ENCODE results near the gene CHPF.

CHPF gene

DNA sequence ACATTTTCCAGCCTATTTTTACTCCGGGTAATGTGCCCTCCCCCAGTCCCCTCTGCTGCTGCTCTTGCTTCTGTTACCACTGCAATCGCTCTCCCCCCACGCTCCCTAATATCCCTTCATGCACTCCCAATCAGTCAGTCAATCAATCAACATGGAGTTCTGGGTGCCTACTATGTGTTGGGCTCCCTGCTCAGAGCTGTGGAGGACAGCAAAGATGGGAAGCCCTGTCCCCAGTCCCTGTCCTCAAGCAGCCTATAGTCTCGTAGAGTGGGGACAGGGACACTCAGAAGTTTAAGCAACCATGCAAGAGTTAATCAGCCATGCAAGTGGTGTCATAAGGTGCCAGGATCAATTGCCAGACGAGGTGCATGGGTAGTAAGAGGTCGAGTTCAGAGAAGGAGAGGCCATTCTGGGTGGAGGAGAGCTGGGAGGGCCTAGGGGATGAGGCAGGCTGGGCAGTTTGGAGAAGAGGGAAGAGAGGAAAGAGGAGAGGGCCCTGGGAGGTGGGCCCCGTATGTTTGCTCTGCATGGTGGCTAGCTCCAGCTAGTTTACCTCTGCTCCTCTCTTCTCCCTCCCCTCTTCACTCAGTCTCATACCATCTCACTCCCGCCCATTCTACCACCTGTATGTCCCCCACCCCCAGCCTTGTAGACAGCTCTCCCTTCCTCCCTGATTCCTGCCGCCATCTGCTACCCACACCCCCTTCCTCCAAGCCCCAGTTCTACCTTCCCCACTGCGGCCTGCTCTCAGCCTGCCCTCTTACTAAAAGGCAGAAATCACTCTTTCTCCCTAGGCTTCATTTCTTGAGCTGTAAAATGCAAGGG lies 25.4 kb downstream of the CHPF start:
- TF ChIP-seq, protein P1, sequence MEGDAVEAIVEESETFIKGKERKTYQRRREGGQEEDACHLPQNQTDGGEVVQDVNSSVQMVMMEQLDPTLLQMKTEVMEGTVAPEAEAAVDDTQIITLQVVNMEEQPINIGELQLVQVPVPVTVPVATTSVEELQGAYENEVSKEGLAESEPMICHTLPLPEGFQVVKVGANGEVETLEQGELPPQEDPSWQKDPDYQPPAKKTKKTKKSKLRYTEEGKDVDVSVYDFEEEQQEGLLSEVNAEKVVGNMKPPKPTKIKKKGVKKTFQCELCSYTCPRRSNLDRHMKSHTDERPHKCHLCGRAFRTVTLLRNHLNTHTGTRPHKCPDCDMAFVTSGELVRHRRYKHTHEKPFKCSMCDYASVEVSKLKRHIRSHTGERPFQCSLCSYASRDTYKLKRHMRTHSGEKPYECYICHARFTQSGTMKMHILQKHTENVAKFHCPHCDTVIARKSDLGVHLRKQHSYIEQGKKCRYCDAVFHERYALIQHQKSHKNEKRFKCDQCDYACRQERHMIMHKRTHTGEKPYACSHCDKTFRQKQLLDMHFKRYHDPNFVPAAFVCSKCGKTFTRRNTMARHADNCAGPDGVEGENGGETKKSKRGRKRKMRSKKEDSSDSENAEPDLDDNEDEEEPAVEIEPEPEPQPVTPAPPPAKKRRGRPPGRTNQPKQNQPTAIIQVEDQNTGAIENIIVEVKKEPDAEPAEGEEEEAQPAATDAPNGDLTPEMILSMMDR (IDR thresholded peaks at IDR 0.05; ENCODE audit: insufficient read depth, low read length, poor library complexity, severe bottlenecking): no peak
- Histone ChIP-seq H3K36me3 (ENCODE audit: control insufficient read depth, insufficient read depth, low read length) (no peaks in the 10 kb centered on the region), H3K27me3 (replicated peaks; ENCODE audit: control insufficient read depth, insufficient read depth, low read length) (peaks cover 3% of the 10 kb centered on the region), H3K4me3 (replicated peaks; ENCODE audit: low read depth, low read length) (no peak overlapping the region)
- no peak for DNase-seq (ENCODE audit: extremely low read depth, insufficient read length)

DNA sequence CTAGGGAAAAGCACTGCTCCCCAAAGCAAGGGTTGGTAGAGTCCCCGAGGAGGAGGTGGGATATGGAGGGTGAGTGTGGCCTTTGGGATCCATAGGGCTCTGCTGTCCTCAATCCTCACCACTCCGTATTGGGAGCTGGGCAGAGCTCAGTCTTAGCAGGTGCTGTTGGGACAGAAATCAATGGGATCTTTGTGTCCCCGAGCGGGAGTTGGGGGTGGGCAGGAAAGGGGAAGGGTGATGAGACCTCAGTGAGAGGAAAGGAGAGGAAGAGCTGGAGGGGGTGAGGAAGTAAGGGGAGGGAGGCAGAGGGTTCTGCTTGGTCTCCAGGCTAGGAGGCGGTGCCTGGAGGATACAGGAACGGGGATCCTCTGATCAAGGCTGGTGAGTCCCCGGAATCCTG lies 26.7 kb downstream of the CHPF start:
- H3K27me3 ChIP-seq (replicated peaks; ENCODE audit: control insufficient read depth, insufficient read depth, low read length): peaks cover 3% of the 10 kb centered on the region
- TF ChIP-seq, protein P1 (IDR thresholded peaks at IDR 0.05; ENCODE audit: insufficient read depth, low read length, poor library complexity, severe bottlenecking): no peak
- H3K36me3 ChIP-seq (ENCODE audit: control insufficient read depth, insufficient read depth, low read length): no peaks in the 10 kb centered on the region
- no peak for DNase-seq (ENCODE audit: extremely low read depth, insufficient read length)
- no peak overlapping the region for H3K4me3 ChIP-seq (replicated peaks; ENCODE audit: low read depth, low read length)

DNA sequence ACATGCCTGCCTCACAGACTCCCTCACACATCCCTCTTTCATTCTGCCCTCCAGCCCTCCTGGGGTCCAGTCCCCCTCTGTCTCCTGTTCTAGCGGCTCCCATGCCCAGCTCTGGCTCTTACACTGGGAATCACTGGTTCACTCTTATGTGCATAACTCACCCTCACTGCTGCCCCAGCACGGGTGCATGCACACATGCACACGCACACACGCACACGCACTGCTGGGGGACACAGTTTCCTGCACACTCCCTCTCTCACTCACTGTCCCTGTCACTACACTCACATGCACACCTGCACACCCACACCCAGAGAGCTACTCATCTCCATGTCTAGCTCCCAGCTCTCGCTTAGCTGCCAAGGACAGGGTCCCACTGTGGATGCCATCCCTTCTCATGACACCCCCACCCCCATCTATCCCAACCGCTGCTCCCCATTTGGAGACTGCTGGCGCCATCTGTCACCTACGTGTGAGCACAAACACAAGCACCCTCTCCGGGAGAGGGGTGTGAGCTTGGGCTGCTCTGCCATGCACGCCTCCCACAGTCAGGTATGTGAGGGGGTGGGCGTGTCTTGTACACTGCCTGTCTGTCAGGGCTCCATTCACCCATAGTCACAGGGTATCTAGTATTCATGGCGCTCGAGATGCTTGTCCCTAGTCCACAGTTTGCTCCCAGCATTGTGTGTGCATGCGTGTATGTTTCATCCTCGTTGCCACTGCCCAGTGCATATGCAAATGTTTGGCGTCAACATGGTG lies 27.6 kb downstream of the CHPF start:
- TF ChIP-seq, protein P1 (IDR thresholded peaks at IDR 0.05; ENCODE audit: insufficient read depth, low read length, poor library complexity, severe bottlenecking): no peak
- no peaks in the 10 kb centered on the region for H3K36me3 ChIP-seq (ENCODE audit: control insufficient read depth, insufficient read depth, low read length)
- DNase-seq (ENCODE audit: extremely low read depth, insufficient read length): no peak
- no peak overlapping the region for H3K4me3 ChIP-seq (replicated peaks; ENCODE audit: low read depth, low read length)
- peaks cover 5% of the 10 kb centered on the region for H3K27me3 ChIP-seq (replicated peaks; ENCODE audit: control insufficient read depth, insufficient read depth, low read length)

DNA sequence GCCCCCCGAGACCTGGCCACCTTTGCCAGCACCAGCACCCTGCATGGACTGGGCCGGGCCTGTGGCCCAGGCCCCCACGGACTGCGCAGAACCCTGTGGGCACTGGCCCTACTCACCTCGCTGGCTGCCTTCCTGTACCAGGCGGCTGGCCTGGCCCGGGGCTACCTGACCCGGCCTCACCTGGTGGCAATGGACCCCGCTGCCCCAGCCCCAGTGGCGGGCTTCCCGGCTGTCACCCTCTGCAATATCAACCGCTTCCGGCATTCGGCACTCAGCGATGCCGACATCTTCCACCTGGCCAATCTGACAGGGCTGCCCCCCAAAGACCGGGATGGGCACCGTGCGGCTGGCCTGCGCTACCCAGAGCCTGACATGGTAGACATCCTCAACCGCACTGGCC lies 28.8 kb downstream of the CHPF start:
- no peak overlapping the region for H3K4me3 ChIP-seq (replicated peaks; ENCODE audit: low read depth, low read length)
- no peak for DNase-seq (ENCODE audit: extremely low read depth, insufficient read length)
- H3K36me3 ChIP-seq (ENCODE audit: control insufficient read depth, insufficient read depth, low read length): no peaks in the 10 kb centered on the region
- peaks cover 4% of the 10 kb centered on the region for H3K27me3 ChIP-seq (replicated peaks; ENCODE audit: control insufficient read depth, insufficient read depth, low read length)
- TF ChIP-seq, protein P1 (IDR thresholded peaks at IDR 0.05; ENCODE audit: insufficient read depth, low read length, poor library complexity, severe bottlenecking): no peak

DNA sequence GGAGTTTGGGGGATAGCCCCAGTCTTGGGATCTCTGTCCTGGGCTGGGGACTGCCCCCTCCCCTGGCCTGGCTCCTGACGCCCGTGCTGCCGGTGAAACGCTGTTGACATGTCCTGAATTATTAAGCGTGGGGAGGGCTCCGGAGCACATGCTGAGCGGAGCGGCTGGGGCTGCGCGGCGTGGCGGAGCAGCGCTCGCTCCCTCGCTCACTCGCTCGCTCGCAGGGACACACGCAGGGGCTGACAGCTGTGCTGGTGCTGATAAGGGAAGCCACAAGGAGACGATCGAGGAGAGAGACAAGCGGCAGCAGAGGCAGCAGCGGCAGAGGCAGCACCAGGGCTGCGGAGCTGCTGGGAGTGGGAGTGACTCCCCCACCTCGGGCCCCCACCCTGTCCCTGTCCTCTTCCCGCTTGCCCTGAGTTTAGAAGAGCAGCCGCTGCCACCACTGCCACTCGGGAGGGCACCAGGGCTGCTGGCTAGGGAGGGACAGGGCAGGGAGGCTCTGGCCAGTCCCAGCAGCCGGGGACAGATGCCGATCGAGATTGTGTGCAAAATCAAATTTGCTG lies 29.3 kb downstream of the CHPF start, which contains the start of gene ASIC4:
TSS of gene ASIC4 (plus strand) at position 287 of the 566 bp plus-strand sequence. CDS start at position 530, 243 bp downstream.
- Histone ChIP-seq H3K27me3 (replicated peaks; ENCODE audit: control insufficient read depth, insufficient read depth, low read length) (peaks cover 4% of the 10 kb centered on the region), H3K4me3 (replicated peaks; ENCODE audit: low read depth, low read length) (no peak within 1 kb of the TSS), H3K36me3 (ENCODE audit: control insufficient read depth, insufficient read depth, low read length) (no peaks in the 10 kb centered on the region)
- TF ChIP-seq, protein P1 (IDR thresholded peaks at IDR 0.05; ENCODE audit: insufficient read depth, low read length, poor library complexity, severe bottlenecking): no peak
- DNase-seq (ENCODE audit: extremely low read depth, insufficient read length): no peak
